Lower leg skin (tissue), 3 donors: ENCODE measurements around the gene GPBP1L1.

Experiments used
- CTCF ChIP-seq, 3 donors: fragments of 450-650 bp; IDR thresholded peaks; one replicate each; pipeline ENCODE4 v1.5.1; 2016; ENCODE audit warnings: antibody characterized with exemption in 3 of 3, mild to moderate bottlenecking in 3 of 3, moderate library complexity in 2 of 3
- POLR2A ChIP-seq, 2 donors: fragments of 450-650 bp; IDR thresholded peaks; one replicate each; pipeline ENCODE4 v1.6.1; 2016 to 2017; ENCODE audit warnings: antibody characterized with exemption in 2 of 2, mild to moderate bottlenecking in 1 of 2, moderate library complexity in 1 of 2

GRCh38 chr1:45660336-45660735 is 26.0 kb downstream of the GPBP1L1 start:
- TF ChIP-seq CTCF (IDR thresholded peaks at IDR 0.05) (no peak), POLR2A (IDR thresholded peaks at IDR 0.05) (no peak)
